ACC112 (cell line): ENCODE data around the gene RASGEF1B.
"Not testable (repeated sequence)": the region's sequence is repeated elsewhere in the genome, so short reads cannot be mapped to it uniquely, and the experiment has no call there.

Source experiments
- H2AFZ ChIP-seq: fragments of 200-600 bp; sonication (generic); one replicate; pipeline ENCODE4 v1.6.0; 2017; ENCODE audit warnings: antibody characterized with exemption, low read length; ENCODE audit not compliant: unreplicated experiment
- H3K27ac ChIP-seq: fragments of 200-600 bp; sonication (generic); 2 replicates; pipeline ENCODE4 v1.5.1; 2014; ENCODE audit warnings: low read depth, mild to moderate bottlenecking, antibody characterized with exemption, low read length, moderate library complexity
- H3K27me3 ChIP-seq: fragments of 200-600 bp; sonication (generic); 2 replicates; pipeline ENCODE4 v1.6.1; 2014; ENCODE audit warnings: mild to moderate bottlenecking, antibody characterized with exemption, low read length, moderate library complexity, mixed read lengths; ENCODE audit not compliant: insufficient read depth
- H3K36me3 ChIP-seq: fragments of 200-600 bp; sonication (generic); 2 replicates; pipeline ENCODE4 v1.6.1; 2016; ENCODE audit warnings: mild to moderate bottlenecking, antibody characterized with exemption, low read length, moderate library complexity, mixed read lengths; ENCODE audit not compliant: insufficient read depth
- H3K4me1 ChIP-seq: fragments of 200-600 bp; sonication (generic); one replicate; pipeline ENCODE4 v1.6.1; 2016; ENCODE audit warnings: low read length, mixed read lengths; ENCODE audit not compliant: insufficient read depth, unreplicated experiment, control insufficient read depth
- H3K4me3 ChIP-seq: fragments of 200-600 bp; sonication (generic); 2 replicates; pipeline ENCODE4 v1.5.1; 2014; ENCODE audit warnings: mild to moderate bottlenecking, low read depth, low read length
- H3K79me2 ChIP-seq: fragments of 200-600 bp; sonication (generic); one replicate; pipeline ENCODE4 v1.6.0; 2016; ENCODE audit warnings: low read length; ENCODE audit not compliant: control insufficient read depth, unreplicated experiment, insufficient read depth

Gene RASGEF1B

GRCh38 chr4:81479573-81479972, 7.9 kb upstream of the RASGEF1B start:
- not testable (repeated sequence) for H3K79me2 ChIP-seq, H3K27me3 ChIP-seq, H3K4me1 ChIP-seq, H3K36me3 ChIP-seq, H3K4me3 ChIP-seq, H3K27ac ChIP-seq, H2AFZ ChIP-seq

- H3K4me3 ChIP-seq, H3K79me2 ChIP-seq, H2AFZ ChIP-seq, H3K36me3 ChIP-seq, H3K4me1 ChIP-seq, H3K27ac ChIP-seq: not testable (repeated sequence)
- H3K27me3 ChIP-seq = peaks cover 24% of the 10 kb centered on the region
Measured at GRCh38 chr4:81473331-81474265, 1.9 kb upstream of the RASGEF1B start.

- H3K79me2 ChIP-seq = no peaks in the 10 kb centered on the region
- H3K27me3 ChIP-seq = peaks cover 24% of the 10 kb centered on the region
- H2AFZ ChIP-seq = peak overlapping the region; percentile 99
- peak overlapping the region; percentile 93 for H3K4me3 ChIP-seq
- peaks cover 6% of the 10 kb centered on the region for H3K4me1 ChIP-seq
- no peak overlapping the region for H3K27ac ChIP-seq
- no peaks in the 10 kb centered on the region for H3K36me3 ChIP-seq
Measured at GRCh38 chr4:81472281-81473182, 825 bp upstream of the RASGEF1B start.

GRCh38 chr4:81471298-81471587, 464 bp downstream of the RASGEF1B start:
- no peaks in the 10 kb centered on the region for H3K79me2 ChIP-seq
- H2AFZ ChIP-seq = peak overlapping the region; percentile 99
- H3K4me3 ChIP-seq = peak overlapping the region; percentile 93
- no peak overlapping the region for H3K27ac ChIP-seq
- H3K36me3 ChIP-seq = no peaks in the 10 kb centered on the region
- peaks cover 24% of the 10 kb centered on the region for H3K27me3 ChIP-seq
- H3K4me1 ChIP-seq = peaks cover 6% of the 10 kb centered on the region

- no peaks in the 10 kb centered on the region for H3K36me3 ChIP-seq
- H2AFZ ChIP-seq = peak overlapping the region; percentile 99
- H3K4me3 ChIP-seq = peak overlapping the region; percentile 93
- peaks cover 24% of the 10 kb centered on the region for H3K27me3 ChIP-seq
- H3K79me2 ChIP-seq = no peaks in the 10 kb centered on the region
- peaks cover 6% of the 10 kb centered on the region for H3K4me1 ChIP-seq
- H3K27ac ChIP-seq = no peak overlapping the region
Measured at GRCh38 chr4:81470456-81471297, 1.0 kb downstream of the RASGEF1B start.

GRCh38 chr4:81469781-81470455, 1.8 kb downstream of the RASGEF1B start:
- H2AFZ ChIP-seq = peak overlapping the region; percentile 99
- H3K79me2 ChIP-seq = no peaks in the 10 kb centered on the region
- H3K4me3 ChIP-seq = peak overlapping the region; percentile 93
- peaks cover 24% of the 10 kb centered on the region for H3K27me3 ChIP-seq
- H3K4me1 ChIP-seq = peaks cover 6% of the 10 kb centered on the region
- no peak overlapping the region for H3K27ac ChIP-seq
- no peaks in the 10 kb centered on the region for H3K36me3 ChIP-seq

- Histone ChIP-seq H3K27ac (no peak overlapping the region), H3K27me3 (peaks cover 24% of the 10 kb centered on the region), H3K79me2 (no peaks in the 10 kb centered on the region), H2AFZ (no peak overlapping the region), H3K4me3 (no peak overlapping the region), H3K4me1 (peaks cover 6% of the 10 kb centered on the region), H3K36me3 (no peaks in the 10 kb centered on the region)
Measured at GRCh38 chr4:81468678-81469077, 3.0 kb downstream of the RASGEF1B start.

GRCh38 chr4:81467672-81467964, 4.1 kb downstream of the RASGEF1B start:
- Histone ChIP-seq H3K4me3 (no peak overlapping the region), H3K79me2 (no peaks in the 10 kb centered on the region), H3K27me3 (peaks cover 23% of the 10 kb centered on the region), H2AFZ (no peak overlapping the region), H3K36me3 (no peaks in the 10 kb centered on the region), H3K4me1 (peaks cover 6% of the 10 kb centered on the region), H3K27ac (no peak overlapping the region)

GRCh38 chr4:81466841-81467671, 4.7 kb downstream of the RASGEF1B start:
- Histone ChIP-seq H3K79me2 (no peaks in the 10 kb centered on the region), H3K27me3 (peaks cover 18% of the 10 kb centered on the region), H3K4me3 (no peak overlapping the region), H3K4me1 (peaks cover 6% of the 10 kb centered on the region), H2AFZ (no peak overlapping the region), H3K27ac (no peak overlapping the region), H3K36me3 (no peaks in the 10 kb centered on the region)
